Glomerular visceral epithelial cell (primary cell): Measurements from ENCODE around the gene THOC3.
"Not testable (repeated sequence)": the region's sequence is repeated elsewhere in the genome, so short reads cannot be mapped to it uniquely, and the experiment has no call there.

Experiments used
- DNase-seq: peaks from one replicate; pipeline ENCODE4 v3.0.0-alpha.2; 2016; ENCODE audit errors: extremely low spot score

Gene THOC3

GRCh38 chr5:175940632-175941031 lies 27.5 kb downstream of the THOC3 start:
- DNase-seq = not testable (repeated sequence)

- not testable (repeated sequence) for DNase-seq
These were observed 29.6 kb downstream of the THOC3 start for GRCh38 chr5:175938489-175938888.

DNA sequence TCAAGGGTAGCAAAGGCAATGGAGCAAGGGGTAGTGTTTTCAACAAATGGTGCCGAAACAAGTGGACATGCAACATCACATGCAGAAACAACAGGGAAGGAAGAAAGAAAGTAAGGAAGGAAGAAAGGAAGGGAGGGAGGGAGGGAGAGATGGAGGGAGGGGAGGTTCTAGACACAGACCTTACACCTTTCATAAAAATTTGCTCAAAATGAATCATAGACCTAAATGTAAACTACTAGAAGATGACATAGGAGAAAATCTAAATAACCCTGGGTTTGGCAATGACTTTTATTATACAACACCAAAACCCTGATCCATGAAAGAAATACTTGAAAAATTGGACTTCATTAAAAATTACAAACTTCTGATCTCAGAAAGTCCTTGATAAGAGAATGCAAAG lies 39.4 kb downstream of the THOC3 start:
- DNase-seq = not testable (repeated sequence)

DNA sequence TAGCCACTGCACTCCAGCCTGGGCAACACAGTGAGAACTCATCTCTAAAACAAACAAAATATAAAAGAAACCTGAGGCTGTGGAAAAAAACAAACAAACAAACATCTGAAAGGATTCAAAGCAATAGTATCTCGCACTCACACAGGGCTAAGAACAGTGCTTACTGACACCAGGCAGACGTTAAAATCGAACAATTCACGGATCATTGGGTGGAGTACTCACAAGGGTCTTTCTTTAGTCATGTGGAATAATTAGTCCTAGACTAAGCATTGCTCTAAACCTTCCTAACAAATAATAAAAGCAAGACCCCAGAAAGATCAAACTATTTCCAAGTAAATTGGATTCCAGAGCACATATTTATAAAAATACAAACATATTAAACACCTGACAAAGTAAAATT lies 43.0 kb downstream of the THOC3 start:
- not testable (repeated sequence) for DNase-seq

DNA sequence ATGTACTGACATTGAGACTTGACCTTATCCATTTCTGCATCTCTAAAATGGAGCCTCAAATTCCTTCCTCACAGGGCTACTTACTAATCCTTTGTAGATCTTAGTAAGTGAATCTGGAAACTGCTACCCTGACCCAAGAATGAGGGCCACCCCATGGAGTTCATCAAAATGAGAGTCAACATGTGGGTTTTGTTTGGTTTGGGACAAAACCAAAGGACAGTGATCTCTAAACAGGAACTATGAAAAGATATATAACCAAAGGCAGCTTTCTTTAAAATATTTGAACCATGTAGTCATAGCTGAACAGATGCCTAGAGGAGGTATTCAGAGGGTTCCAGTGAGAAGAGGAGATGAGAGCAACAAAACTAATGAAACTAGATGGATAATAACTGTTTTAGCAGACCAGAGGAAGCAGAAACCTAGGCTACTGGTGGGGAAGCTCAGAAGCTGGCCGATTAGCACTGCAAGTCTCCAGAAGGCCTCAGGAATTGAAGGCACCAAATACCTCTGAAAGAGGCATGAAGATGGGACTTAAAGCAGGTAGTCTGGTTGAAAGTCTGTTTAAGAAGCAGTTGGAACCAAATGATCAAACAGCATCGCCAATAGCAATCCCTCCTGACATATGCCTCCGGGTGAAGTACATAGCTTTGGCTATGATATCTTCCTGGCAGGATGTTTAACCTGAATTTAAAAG lies 45.8 kb downstream of the THOC3 start:
- DNase-seq = peak; percentile 38

DNA sequence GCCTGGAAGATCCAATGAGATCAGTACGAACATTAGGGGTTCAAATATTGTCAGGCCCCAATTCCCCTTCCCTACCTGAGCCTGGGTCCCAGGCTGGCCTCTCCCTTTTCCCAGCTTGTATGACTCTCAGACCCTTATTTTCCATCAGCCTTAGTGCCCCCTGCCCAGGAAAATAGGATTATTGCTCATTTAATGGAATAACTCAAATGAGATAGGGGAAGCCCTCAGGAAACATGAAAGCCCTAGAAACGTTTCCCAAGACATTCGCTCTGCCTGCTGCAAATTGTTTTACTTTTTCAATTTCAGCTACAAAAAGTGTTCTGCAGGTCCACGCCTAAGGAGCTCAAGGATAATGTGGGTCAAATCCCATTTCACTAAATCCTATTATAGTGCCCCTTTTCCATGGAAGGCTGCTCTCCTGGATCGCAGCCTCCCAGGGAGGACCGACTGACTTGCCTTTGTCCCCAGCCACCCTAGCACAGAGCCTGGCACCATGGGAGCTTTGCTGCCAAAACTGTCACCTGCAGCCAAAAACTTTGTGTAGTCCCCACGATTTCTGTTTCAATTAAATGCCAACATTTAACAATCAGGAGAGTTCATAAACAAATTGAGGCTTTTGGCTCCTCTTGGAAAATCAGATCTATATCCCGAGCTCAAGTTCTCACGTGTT lies 46.9 kb downstream of the THOC3 start:
- DNase-seq = no peak

DNA sequence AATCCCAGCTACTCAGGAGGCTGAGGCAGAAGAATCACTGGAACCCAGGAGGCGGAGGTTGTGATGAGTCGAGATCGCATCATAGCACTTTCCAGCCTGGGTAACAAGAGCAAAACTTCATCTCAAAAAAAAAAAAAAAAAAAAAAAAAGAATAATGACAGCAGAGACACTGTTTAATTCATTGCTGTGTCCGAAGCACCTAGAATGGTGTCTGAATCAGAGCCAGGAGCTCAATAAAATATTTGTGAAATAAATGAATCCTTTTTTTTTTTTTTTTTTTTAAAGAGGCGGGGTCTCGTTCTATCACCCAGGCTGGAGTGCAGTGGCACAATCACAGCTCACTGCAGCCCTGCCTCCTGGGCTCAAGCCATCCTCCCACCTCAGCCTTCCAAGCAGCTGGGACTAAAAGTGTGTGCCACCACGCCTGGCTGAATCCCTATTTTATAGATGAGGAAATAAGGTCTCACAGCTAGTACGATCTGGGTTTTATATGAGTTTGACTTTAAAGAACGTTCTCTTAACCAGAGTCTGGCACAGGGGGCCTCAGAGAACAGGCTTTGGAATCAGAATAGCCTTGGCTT lies 47.8 kb downstream of the THOC3 start:
- DNase-seq = peak; percentile 29

DNA sequence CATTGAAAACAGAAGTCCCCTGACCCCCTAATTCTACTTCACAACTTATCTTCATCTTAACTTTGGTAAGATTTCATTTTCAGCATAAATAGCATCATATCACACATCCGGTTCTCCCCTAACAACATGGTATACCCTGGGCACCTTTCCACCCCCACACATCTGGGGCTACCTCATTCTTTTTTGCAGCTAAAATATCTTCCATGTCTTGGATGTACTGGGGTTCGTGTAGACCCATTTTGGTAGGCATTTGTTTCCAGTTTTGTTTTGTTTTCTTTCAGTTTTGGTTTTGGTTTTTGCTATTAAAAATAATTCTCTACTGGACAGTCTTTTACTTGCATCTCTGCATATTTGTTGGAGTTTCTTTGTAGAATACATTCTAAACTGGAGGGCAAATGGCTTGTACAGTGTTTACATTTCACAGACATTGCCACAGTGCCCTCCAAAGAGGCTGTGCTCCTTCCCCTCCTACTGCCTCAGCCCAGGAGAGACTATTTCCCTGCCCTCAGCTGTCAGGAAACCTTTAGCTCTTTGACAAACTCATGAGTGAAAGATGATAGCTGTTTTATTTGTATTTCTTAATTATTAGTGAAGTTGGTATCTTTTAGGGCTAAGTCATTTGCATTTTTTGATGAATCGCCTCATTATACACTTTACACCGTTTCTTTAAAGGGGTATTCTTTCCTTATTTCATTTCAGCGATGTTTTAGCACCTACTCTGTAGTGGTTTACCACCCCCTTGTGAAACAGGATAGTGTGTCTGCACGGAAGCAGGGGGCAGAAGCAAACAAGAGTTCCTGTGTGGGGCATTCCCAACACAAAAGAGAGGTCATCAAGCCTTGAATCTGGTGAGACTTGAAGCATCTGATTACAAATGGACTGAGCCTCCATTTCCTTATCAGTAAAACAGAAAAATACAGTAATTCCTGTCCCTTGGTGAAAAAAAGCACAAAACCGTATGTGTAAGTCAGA lies 52.8 kb downstream of the THOC3 start:
- not testable (repeated sequence) for DNase-seq

DNA sequence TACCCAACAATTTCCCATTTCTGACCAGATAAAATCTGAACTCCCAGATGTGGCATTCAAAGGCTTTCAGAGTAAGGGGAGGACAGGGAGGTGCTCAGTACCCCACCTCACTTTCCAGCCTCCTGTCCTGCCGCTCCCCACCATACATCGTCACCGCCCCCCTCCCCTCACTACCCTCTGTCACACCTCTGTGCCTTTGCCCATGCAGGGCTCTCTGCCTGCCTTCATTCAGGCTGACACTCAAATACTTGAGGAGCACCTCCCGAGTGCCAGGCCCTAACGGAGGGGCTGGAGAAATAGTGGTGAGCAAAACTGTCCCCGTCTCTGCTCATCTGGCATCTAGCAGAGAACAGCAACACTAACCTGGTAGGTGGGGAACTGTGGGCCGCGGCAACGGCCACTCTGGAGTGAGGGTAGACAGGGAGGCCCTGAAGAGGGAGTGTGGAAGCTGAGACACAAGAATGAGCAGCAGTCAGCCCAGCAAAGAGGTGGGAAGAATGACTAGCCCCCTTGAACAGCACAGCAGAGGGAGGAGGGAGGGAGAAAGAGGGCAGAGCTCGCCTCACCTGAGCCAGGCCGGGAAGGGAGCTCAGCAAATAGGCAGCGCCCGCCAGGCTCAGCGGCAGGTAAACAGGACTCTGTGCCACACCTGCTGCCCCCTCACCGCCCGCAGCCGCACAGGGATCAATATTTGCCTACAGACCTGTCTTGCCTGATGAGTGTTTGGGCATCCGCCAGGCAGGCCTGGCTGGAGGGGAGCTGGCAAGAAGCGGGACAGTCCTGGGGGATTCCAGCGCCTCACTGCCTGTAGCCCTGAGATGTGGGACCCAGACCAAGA lies 54.1 kb downstream of the THOC3 start:
- not testable (repeated sequence) for DNase-seq

GRCh38 chr5:175910072-175910471 lies 58.0 kb downstream of the THOC3 start:
- not testable (repeated sequence) for DNase-seq
